Neural progenitor cell (in vitro differentiated cells): ENCODE results near the gene OPCML. TPM values are rescaled to one million over a fixed set of nuclear protein-coding genes. Genes with fewer than 3 reads are reported as not detected.

ENCODE experiments used
- DNase-seq: peaks from one replicate; pipeline ENCODE4 v3.0.0-alpha.2; 2016; ENCODE audit warnings: low spot score
- H2AFZ ChIP-seq: fragments of 200-600 bp; sonication (generic); replicated peaks from 2 replicates; pipeline ENCODE4 v1.6.1; 2016; ENCODE audit warnings: antibody characterized with exemption
- H3F3A ChIP-seq: fragments of 200-600 bp; sonication (generic); 2 replicates; pipeline ENCODE4 v1.6.1; 2016; ENCODE audit warnings: antibody characterized with exemption, low read depth
- H3K27ac ChIP-seq: fragments of 200-600 bp; sonication (generic); 2 replicates; pipeline ENCODE4 v1.5.1; 2016; ENCODE audit warnings: mild to moderate bottlenecking
- H3K27me3 ChIP-seq: fragments of 200-600 bp; sonication (generic); 2 replicates; pipeline ENCODE4 v1.6.1; 2016; ENCODE audit warnings: mild to moderate bottlenecking, moderate library complexity
- H3K36me3 ChIP-seq: fragments of 200-600 bp; sonication (generic); 2 replicates; pipeline ENCODE4 v1.5.1; 2016
- H3K4me1 ChIP-seq: fragments of 200-600 bp; sonication (generic); 2 replicates; pipeline ENCODE4 v1.6.1; 2016; ENCODE audit warnings: mixed run types
- H3K4me2 ChIP-seq: fragments of 200-600 bp; sonication (generic); 2 replicates; pipeline ENCODE4 v1.6.1; 2016
- H3K4me3 ChIP-seq: fragments of 200-600 bp; sonication (generic); 2 replicates; pipeline ENCODE4 v1.5.1; 2016
- H3K79me2 ChIP-seq: fragments of 200-600 bp; sonication (generic); 2 replicates; pipeline ENCODE4 v1.6.1; 2016; ENCODE audit warnings: low read depth
- H3K9ac ChIP-seq: fragments of 200-600 bp; sonication (generic); 2 replicates; pipeline ENCODE4 v1.6.1; 2016
- H3K9me3 ChIP-seq: fragments of 200-600 bp; sonication (generic); 2 replicates; pipeline ENCODE4 v1.5.1; 2016; ENCODE audit warnings: low read depth
- H4K20me1 ChIP-seq: fragments of 200-600 bp; sonication (generic); 2 replicates; pipeline ENCODE4 v1.6.1; 2016; ENCODE audit warnings: low read depth
- H3K27ac Mint-ChIP-seq: 3 replicates; pipeline ENCODE4 v1.8.0; 2021; ENCODE audit warnings: mixed read lengths
- H3K27me3 Mint-ChIP-seq: 2 replicates; pipeline ENCODE4 v1.8.0; 2022; ENCODE audit warnings: low read depth, mild to moderate bottlenecking, inconsistent platforms, moderate library complexity, mixed read lengths; ENCODE audit not compliant: insufficient read depth
- H3K36me3 Mint-ChIP-seq: 3 replicates; pipeline ENCODE4 v1.8.0; 2021; ENCODE audit warnings: mixed read lengths
- H3K4me1 Mint-ChIP-seq: 3 replicates; pipeline ENCODE4 v1.8.0; 2021; ENCODE audit warnings: mixed read lengths
- H3K4me3 Mint-ChIP-seq: 3 replicates; pipeline ENCODE4 v1.8.0; 2021; ENCODE audit warnings: mild to moderate bottlenecking, moderate library complexity, mixed read lengths
- H3K9me3 Mint-ChIP-seq: 3 replicates; pipeline ENCODE4 v1.8.0; 2020; ENCODE audit warnings: mixed read lengths
- EZH2 ChIP-seq: fragments of 200-600 bp; sonication (generic); IDR thresholded peaks from 2 replicates; pipeline ENCODE4 v1.6.1; 2017; ENCODE audit warnings: antibody characterized with exemption, mild to moderate bottlenecking, moderate library complexity
- EZH2phosphoT487 ChIP-seq: fragments of 200-600 bp; sonication (generic); IDR thresholded peaks from 2 replicates; pipeline ENCODE4 v1.6.1; 2017; ENCODE audit warnings: antibody characterized with exemption
- total RNA-seq: library from RNA; depleted of rRNA; stranded (reverse); fragments of >200 nt; gene quantifications from 2 replicates; pipeline ENCODE4 v1.2.3, GENCODE V29; 2015; ENCODE audit warnings: low replicate concordance
- TF ChIP-seq, protein P1 (sequence below): fragments of 200-600 bp; sonication (generic); IDR thresholded peaks from 2 replicates; pipeline ENCODE4 v1.5.1; 2017; ENCODE audit warnings: antibody characterized with exemption, mild to moderate bottlenecking

The OPCML gene
- total RNA-seq, 1 donor from 2014 or later, result 0.02 TPM

DNA sequence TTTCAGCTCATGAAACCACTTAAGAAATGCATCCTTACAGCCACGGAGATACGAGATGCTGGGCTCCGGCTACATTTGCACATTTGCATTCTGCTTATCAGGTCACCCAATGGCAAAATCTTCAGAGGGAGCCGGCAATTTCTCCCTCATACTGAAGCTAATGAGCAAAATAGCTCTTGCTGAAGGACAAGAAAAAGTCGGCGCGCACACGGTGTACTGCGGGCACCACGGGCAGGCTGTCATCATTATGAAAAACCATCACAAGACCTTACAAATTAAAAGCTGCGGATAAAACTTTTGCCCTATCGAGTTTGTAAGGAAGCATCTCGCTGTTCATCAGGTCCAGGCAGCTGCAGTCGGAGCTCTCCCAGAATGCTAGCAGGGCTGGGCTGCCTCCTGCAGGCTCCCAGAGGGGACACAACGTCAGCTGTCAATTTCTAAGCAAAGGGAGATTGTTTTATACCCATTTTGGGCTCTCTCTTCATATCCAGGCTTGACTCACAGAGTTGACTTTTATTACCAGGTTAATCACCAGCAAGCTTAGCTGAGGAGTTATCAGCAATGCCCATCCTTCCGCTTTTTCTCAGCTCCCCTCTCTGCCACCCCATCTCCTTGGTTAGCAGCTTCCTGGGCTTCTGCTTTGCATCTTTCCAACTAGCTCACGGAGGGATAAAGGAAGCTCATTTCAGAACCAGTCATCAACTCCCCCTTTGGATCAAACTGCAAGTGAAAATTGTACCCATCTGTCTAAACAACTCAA lies 375.1 kb downstream of the OPCML start:
- Histone ChIP-seq H3K27ac (no peak overlapping the region), H3K4me1 (peaks cover 4% of the 10 kb centered on the region), H3K79me2 (no peaks in the 10 kb centered on the region), H3K4me2 (no peak overlapping the region), H3F3A (no peaks in the 10 kb centered on the region), H3K27me3 (peaks cover 9% of the 10 kb centered on the region), H3K36me3 (no peaks in the 10 kb centered on the region), H3K9ac (no peak overlapping the region), H3K9me3 (no peaks in the 10 kb centered on the region), H4K20me1 (no peaks in the 10 kb centered on the region), H2AFZ (peak overlapping the region; percentile 22), H3K4me3 (no peak overlapping the region)
- H3K4me1 Mint-ChIP-seq, result no peaks in the 10 kb centered on the region
- H3K4me3 Mint-ChIP-seq, result no peak overlapping the region
- peak; percentile 68 for DNase-seq
- no peak overlapping the region for H3K27ac Mint-ChIP-seq
- H3K36me3 Mint-ChIP-seq, result no peaks in the 10 kb centered on the region
- no peaks in the 10 kb centered on the region for H3K9me3 Mint-ChIP-seq
- H3K27me3 Mint-ChIP-seq, result peaks cover 4% of the 10 kb centered on the region
- TF ChIP-seq EZH2phosphoT487 (no peak), EZH2 (no peak)
- TF ChIP-seq, protein P1, sequence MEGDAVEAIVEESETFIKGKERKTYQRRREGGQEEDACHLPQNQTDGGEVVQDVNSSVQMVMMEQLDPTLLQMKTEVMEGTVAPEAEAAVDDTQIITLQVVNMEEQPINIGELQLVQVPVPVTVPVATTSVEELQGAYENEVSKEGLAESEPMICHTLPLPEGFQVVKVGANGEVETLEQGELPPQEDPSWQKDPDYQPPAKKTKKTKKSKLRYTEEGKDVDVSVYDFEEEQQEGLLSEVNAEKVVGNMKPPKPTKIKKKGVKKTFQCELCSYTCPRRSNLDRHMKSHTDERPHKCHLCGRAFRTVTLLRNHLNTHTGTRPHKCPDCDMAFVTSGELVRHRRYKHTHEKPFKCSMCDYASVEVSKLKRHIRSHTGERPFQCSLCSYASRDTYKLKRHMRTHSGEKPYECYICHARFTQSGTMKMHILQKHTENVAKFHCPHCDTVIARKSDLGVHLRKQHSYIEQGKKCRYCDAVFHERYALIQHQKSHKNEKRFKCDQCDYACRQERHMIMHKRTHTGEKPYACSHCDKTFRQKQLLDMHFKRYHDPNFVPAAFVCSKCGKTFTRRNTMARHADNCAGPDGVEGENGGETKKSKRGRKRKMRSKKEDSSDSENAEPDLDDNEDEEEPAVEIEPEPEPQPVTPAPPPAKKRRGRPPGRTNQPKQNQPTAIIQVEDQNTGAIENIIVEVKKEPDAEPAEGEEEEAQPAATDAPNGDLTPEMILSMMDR, result peak; percentile 63

DNA sequence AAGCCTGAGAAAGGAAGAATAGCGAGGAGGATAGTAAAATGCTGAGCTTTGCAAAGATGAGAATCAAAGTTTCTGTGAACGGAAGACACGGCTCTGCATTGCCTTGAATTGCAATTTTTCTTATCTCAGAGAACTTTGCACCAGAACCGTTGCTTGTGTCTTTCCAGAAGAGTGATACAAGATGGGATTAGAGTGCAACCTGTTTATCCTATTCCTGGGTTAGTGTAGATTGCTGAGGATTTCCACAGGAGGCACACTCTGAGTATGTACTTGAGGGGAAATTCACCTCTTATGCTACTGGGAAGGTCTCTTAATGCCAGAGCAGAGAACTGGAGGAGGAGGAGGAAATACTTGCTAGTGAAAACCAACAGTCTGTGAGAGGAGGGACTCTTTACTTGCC lies 377.5 kb downstream of the OPCML start:
- no peaks in the 10 kb centered on the region for H3K4me1 Mint-ChIP-seq
- H3K9me3 ChIP-seq, result no peaks in the 10 kb centered on the region
- H3K4me1 ChIP-seq, result peaks cover 4% of the 10 kb centered on the region
- TF ChIP-seq EZH2phosphoT487 (no peak), EZH2 (no peak)
- TF ChIP-seq, protein P1, result no peak
- H3F3A ChIP-seq, result no peaks in the 10 kb centered on the region
- H3K9me3 Mint-ChIP-seq, result no peaks in the 10 kb centered on the region
- H3K4me3 ChIP-seq, result no peak overlapping the region
- H3K9ac ChIP-seq, result no peak overlapping the region
- no peak overlapping the region for H3K4me3 Mint-ChIP-seq
- no peaks in the 10 kb centered on the region for H4K20me1 ChIP-seq
- H2AFZ ChIP-seq, result no peak overlapping the region
- H3K79me2 ChIP-seq, result no peaks in the 10 kb centered on the region
- H3K27ac Mint-ChIP-seq, result no peak overlapping the region
- no peaks in the 10 kb centered on the region for H3K36me3 ChIP-seq
- H3K27me3 Mint-ChIP-seq, result peaks cover 2% of the 10 kb centered on the region
- no peak overlapping the region for H3K4me2 ChIP-seq
- H3K27ac ChIP-seq, result no peak overlapping the region
- H3K36me3 Mint-ChIP-seq, result no peaks in the 10 kb centered on the region
- H3K27me3 ChIP-seq, result peaks cover 9% of the 10 kb centered on the region
- DNase-seq, result no peak

DNA sequence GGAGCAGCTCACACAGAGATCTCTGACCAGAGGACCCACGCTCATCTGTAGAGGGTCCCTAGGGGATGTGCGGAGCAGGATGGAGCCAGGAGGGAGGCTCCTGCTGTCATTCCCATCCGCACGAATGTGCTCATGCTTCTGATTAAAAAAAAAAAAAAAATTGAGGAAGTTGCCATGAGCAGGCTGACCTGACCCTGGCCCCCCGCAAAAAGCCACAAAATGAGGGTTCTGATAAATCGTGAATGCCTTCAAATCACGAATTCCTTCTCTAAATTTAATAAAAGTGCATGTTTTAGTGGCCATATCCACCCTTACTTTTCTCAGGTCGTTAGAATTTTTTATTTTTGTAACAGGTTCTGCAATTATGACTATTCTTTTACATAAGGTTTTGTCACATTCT lies 378.2 kb downstream of the OPCML start:
- no peaks in the 10 kb centered on the region for H3K9me3 Mint-ChIP-seq
- TF ChIP-seq, protein P1, result no peak
- TF ChIP-seq EZH2phosphoT487 (no peak), EZH2 (no peak)
- H3K27me3 Mint-ChIP-seq, result peaks cover 4% of the 10 kb centered on the region

More for the DNA sequence above, 378.2 kb downstream of the OPCML start:
- H4K20me1 ChIP-seq, result no peaks in the 10 kb centered on the region
- no peaks in the 10 kb centered on the region for H3K9me3 ChIP-seq
- no peak overlapping the region for H3K4me3 ChIP-seq
- no peaks in the 10 kb centered on the region for H3K36me3 Mint-ChIP-seq
- no peaks in the 10 kb centered on the region for H3K36me3 ChIP-seq
- H3K27ac ChIP-seq, result no peak overlapping the region
- peaks cover 9% of the 10 kb centered on the region for H3K27me3 ChIP-seq
- H3K4me3 Mint-ChIP-seq, result no peak overlapping the region
- no peak overlapping the region for H3K4me2 ChIP-seq
- H3K4me1 Mint-ChIP-seq, result peaks cover 4% of the 10 kb centered on the region
- DNase-seq, result no peak
- no peak overlapping the region for H2AFZ ChIP-seq
- H3F3A ChIP-seq, result no peaks in the 10 kb centered on the region
- no peak overlapping the region for H3K9ac ChIP-seq
- no peak overlapping the region for H3K27ac Mint-ChIP-seq
- H3K4me1 ChIP-seq, result peaks cover 4% of the 10 kb centered on the region
- no peaks in the 10 kb centered on the region for H3K79me2 ChIP-seq
